GM18861 (cell line): ENCODE measurements around the gene RRP1B.
"Not testable (repeated sequence)": the region's sequence is repeated elsewhere in the genome, so short reads cannot be mapped to it uniquely, and the experiment has no call there.

Experiments used
- ATAC-seq: cut with Tn5 transposase; IDR thresholded peaks from one replicate; pipeline ENCODE4 v1.9.1; 2021; ENCODE audit not compliant: unreplicated experiment

The RRP1B gene

GRCh38 chr21:43667191-43667904, 8.0 kb downstream of the RRP1B start:
- peak; percentile 56 for ATAC-seq

- ATAC-seq: no peak
Measured at GRCh38 chr21:43669828-43670605, 10.7 kb downstream of the RRP1B start.

- ATAC-seq: no peak
Measured at GRCh38 chr21:43675871-43676270, 16.5 kb downstream of the RRP1B start.

GRCh38 chr21:43676391-43676790, 17.0 kb downstream of the RRP1B start:
- ATAC-seq: no peak

GRCh38 chr21:43679951-43680350, 20.6 kb downstream of the RRP1B start:
- no peak for ATAC-seq

- not testable (repeated sequence) for ATAC-seq
Measured at GRCh38 chr21:43680421-43680820, 21.1 kb downstream of the RRP1B start.

GRCh38 chr21:43681650-43682049, 22.3 kb downstream of the RRP1B start:
- no peak for ATAC-seq

GRCh38 chr21:43684424-43684823, 25.1 kb downstream of the RRP1B start:
- no peak for ATAC-seq

GRCh38 chr21:43686811-43687565, 27.6 kb downstream of the RRP1B start:
- ATAC-seq: no peak

- no peak for ATAC-seq
Measured at GRCh38 chr21:43687566-43688399, 28.4 kb downstream of the RRP1B start.

- no peak for ATAC-seq
Measured at GRCh38 chr21:43688906-43689305, 29.5 kb downstream of the RRP1B start.

GRCh38 chr21:43689556-43690337, 30.4 kb downstream of the RRP1B start:
- ATAC-seq: no peak

GRCh38 chr21:43690346-43690745, 31.0 kb downstream of the RRP1B start:
- ATAC-seq: no peak

- no peak for ATAC-seq
Measured at GRCh38 chr21:43691086-43691795, 31.9 kb downstream of the RRP1B start.

GRCh38 chr21:43691801-43692200, 32.4 kb downstream of the RRP1B start:
- no peak for ATAC-seq

- ATAC-seq: no peak
Measured at GRCh38 chr21:43692949-43693348, 33.6 kb downstream of the RRP1B start.

GRCh38 chr21:43693981-43694380, 34.6 kb downstream of the RRP1B start:
- no peak for ATAC-seq

GRCh38 chr21:43694437-43695079, 35.2 kb downstream of the RRP1B start:
- no peak for ATAC-seq

- ATAC-seq: no peak
Measured at GRCh38 chr21:43696214-43696613, 36.9 kb downstream of the RRP1B start.
